Measurements from ENCODE around the gene CD209.
"Not testable (repeated sequence)": the region's sequence is repeated elsewhere in the genome, so short reads cannot be mapped to it uniquely, and the experiment has no call there.

Gene CD209

DNA sequence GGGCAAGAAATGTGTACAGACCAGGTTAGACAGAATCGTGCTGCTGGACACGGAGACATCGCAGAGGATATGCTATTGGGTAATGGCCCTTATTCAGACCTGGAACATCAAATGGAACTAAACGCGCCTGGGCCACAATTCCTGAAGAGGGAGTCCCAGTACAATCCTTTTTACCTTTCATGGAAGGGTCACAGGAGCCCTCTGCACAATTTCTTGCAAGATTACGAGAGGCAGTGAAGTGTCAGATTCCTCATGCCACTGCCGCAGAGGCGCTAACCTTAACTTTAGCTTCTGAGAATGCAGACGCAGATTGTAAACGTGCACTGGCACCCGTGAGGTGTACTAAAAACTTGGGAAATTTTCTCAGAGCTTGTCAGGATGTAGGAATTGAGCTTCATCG lies 33.8 kb upstream of the CD209 start:
- no peak overlapping the region for H3K4me3 Mint-ChIP-seq
- no peaks in the 10 kb centered on the region for H3K36me3 Mint-ChIP-seq
- H3K27ac Mint-ChIP-seq, result no peak overlapping the region
- H3K9me3 Mint-ChIP-seq, result peaks cover 5% of the 10 kb centered on the region
- DNase-seq, result no peak
- H3K4me1 Mint-ChIP-seq, result no peaks in the 10 kb centered on the region
- peaks cover 40% of the 10 kb centered on the region for H3K27me3 Mint-ChIP-seq
- CTCF ChIA-PET, result no interaction called here

DNA sequence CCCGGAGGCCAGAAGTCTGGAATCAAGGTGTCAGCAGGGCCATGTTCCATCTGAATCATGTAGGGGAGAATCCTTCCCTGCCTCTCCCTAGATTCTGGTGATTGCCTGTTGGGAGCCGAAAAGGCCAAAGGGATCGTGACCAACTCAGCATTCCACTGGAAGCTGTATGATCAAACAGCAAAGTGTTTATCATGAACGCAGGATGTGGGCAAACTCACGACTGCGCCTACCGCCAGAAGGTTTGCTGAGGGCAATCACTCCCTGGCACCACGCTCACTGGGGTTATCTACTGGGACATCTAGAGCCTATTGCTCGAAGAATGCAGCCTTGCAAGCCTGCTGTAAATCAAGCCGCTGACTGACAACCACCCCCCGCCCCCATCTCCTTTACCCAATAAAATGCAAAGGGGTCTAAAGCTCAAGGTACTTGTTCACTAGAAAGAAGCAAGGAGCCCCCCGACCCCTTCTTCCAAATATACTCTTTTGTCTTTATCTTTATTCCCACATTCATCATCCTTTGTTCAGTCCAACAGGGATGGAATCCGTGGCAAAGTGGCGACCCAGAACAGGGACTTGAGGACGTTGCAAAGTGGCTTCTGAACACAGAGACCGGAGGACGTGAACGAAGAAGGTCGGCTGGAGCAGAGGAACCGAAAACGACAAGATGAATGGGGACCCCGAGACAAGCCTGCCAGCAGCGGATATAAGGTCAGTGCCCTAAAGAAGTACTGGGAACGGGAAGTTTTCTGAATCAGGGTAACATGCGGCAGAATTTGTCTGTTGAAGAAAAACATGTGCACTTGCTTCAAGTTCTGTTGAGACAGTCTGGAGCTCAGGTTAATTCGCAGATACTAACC lies 32.5 kb upstream of the CD209 start:
- Mint-ChIP-seq H3K4me3 (no peak overlapping the region), H3K27me3 (peaks cover 41% of the 10 kb centered on the region), H3K27ac (no peak overlapping the region), H3K4me1 (no peaks in the 10 kb centered on the region), H3K9me3 (peaks cover 3% of the 10 kb centered on the region), H3K36me3 (no peaks in the 10 kb centered on the region)
- DNase-seq, result no peak
- CTCF ChIA-PET, result no interaction called here

DNA sequence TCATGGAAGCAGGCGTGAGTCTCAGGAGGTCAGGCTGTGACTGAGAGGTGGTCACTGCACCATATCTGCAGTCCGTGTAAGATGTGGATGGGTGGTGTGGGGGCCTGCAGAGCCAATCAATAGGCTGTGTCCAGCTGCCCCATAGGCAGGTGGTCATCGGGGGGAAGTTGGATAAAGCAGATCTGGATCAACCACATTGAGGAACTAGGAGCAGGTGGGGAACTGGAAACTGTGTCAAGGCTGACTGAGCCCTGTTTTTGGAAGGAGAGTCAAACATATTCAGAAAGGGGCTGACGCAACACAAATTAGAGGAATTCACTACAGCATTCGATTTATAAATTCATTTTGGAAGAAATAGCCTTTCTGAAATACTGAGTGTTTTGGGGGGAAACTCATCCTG lies 30.7 kb upstream of the CD209 start:
- peaks cover 29% of the 10 kb centered on the region for H3K27me3 Mint-ChIP-seq
- H3K4me1 Mint-ChIP-seq, result peaks cover under 1% of the 10 kb centered on the region
- no peak overlapping the region for H3K4me3 Mint-ChIP-seq
- H3K27ac Mint-ChIP-seq, result no peak overlapping the region
- no peaks in the 10 kb centered on the region for H3K36me3 Mint-ChIP-seq
- no peaks in the 10 kb centered on the region for H3K9me3 Mint-ChIP-seq
- DNase-seq, result no peak
- CTCF ChIA-PET, result interaction anchor here (1.0 kb wide), 1 partner anchor 21 kb away, joined by 3 read pairs; no protein-coding TSS in a partner anchor

DNA sequence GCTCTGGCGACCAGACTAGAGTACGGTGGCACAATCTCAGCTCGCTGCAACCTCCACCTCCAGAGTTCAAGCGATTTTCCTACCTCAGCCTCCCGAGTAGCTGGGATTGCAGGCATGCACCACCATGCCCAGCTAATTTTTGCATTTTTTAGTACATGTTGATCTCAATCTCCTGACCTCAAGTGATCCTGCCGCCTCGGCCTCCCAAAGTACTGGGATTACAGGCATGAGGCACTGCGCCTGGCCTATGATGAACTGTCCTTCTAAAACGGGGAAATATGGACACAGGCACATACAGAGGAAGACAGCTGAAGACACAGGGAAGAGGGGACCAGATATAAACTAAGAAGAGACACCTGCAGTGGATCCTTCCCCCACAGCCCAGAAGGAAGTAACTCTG lies 28.4 kb upstream of the CD209 start:
- Mint-ChIP-seq H3K27ac (no peak overlapping the region), H3K36me3 (no peaks in the 10 kb centered on the region), H3K4me3 (no peak overlapping the region), H3K4me1 (peaks cover 9% of the 10 kb centered on the region), H3K9me3 (no peaks in the 10 kb centered on the region), H3K27me3 (peaks cover 18% of the 10 kb centered on the region)
- CTCF ChIA-PET, result interaction anchor here (0.7 kb wide), 1 partner anchor 207 kb away, joined by 4 read pairs; no protein-coding TSS in a partner anchor
- no peak for DNase-seq

DNA sequence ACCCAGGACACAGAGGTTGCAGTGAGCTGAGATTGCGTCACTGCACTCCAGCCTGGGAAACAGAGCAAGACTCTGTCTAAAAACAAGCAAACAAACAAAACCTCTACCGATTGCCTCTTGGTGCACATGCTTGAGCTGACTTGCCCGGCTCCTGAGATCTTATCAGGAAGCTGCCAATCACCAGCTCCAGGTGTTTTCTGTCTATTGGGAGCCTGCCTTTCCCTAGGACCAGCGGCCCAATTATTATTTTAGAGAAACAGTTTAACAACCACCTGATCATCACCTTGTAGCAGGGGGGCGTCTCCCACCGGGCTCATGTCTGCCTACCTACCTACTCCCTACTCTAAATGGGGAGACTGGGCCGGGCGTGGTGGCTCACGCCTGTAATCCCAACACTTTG lies 26.5 kb upstream of the CD209 start:
- CTCF ChIA-PET, result no interaction called here
- Mint-ChIP-seq H3K27ac (no peak overlapping the region), H3K27me3 (peaks cover 15% of the 10 kb centered on the region), H3K4me1 (peaks cover 9% of the 10 kb centered on the region), H3K9me3 (no peaks in the 10 kb centered on the region), H3K4me3 (no peak overlapping the region), H3K36me3 (no peaks in the 10 kb centered on the region)
- DNase-seq, result no peak

DNA sequence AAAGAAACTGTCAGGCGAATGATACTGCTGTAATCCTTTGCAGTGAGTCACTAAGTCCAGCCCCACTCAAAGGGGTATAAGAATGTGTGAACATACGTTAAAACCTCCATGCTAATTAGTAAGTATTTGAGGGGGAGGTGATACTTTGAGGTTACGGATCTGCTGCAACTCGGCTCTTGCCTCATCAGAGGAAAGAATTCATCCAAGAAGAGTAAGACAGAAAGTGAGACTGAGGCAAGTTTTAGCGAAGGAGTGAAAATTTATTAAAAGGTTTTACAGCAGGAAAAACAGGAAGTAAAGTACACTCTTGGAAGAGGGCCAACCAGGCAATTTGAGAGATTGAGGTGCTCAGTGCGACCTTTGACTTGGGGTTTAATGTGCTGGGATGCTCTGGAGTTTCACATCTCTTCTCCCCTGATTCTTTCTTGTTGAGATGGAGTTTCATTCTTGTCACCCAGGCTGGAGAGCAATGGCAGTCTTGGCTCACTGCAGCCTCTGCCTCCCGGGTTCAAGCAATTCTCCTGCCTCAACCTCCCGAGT lies 25.5 kb upstream of the CD209 start:
- H3K27me3 Mint-ChIP-seq, result peaks cover 11% of the 10 kb centered on the region
- no peak overlapping the region for H3K4me3 Mint-ChIP-seq
- no peaks in the 10 kb centered on the region for H3K9me3 Mint-ChIP-seq
- peak overlapping the region; percentile 0 for H3K27ac Mint-ChIP-seq
- DNase-seq, result no peak
- CTCF ChIA-PET, result interaction anchor here (1.6 kb wide), 1 partner anchor 92 kb away, joined by 3 read pairs; the partner anchor contains the start of gene TRAPPC5
- H3K36me3 Mint-ChIP-seq, result no peaks in the 10 kb centered on the region
- peaks cover 9% of the 10 kb centered on the region for H3K4me1 Mint-ChIP-seq

DNA sequence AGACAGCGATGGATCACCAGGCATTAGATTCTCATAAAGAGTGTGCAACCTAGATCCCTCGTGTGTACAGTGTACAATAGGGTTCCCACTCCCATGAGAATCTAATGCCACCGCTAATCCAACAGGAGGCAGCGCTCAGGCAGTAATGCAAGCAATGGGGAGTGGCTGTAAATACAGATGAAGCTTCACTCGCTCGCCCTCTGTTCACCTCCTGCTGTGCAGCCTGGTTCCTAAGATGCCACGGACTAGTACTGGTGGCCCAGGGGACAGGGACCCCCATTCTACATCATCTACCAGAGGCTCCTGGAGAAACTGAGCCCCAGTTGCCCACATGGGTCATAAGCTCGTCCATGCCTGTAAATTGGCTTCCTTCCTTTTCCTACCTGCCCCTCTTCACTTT lies 23.7 kb upstream of the CD209 start:
- Mint-ChIP-seq H3K9me3 (no peaks in the 10 kb centered on the region), H3K36me3 (no peaks in the 10 kb centered on the region), H3K27ac (no peak overlapping the region), H3K27me3 (peaks cover 14% of the 10 kb centered on the region), H3K4me3 (no peak overlapping the region), H3K4me1 (peaks cover 9% of the 10 kb centered on the region)
- CTCF ChIA-PET, result no interaction called here
- no peak for DNase-seq

DNA sequence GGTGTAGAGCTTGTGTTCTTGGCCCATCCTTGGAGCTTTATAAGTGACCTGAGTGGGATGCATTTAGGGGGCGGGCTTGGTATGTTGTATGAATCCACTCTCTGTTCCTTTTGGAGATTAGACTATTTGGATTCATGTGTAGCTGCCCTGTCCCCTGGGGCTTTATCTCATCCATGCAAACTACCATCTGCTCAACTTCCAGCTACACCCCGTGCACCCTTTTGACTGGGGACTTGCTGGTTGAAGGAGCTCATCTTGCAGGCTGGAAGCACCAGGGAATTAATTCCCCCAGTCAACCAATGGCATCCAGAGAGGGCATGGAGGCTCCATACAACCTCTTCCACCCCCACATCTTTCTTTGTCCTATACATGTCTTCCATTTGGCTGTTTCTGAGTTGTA lies 21.8 kb upstream of the CD209 start:
- Mint-ChIP-seq H3K9me3 (no peaks in the 10 kb centered on the region), H3K36me3 (no peaks in the 10 kb centered on the region), H3K4me1 (peaks cover 9% of the 10 kb centered on the region), H3K4me3 (no peak overlapping the region), H3K27ac (no peak overlapping the region), H3K27me3 (peaks cover 15% of the 10 kb centered on the region)
- CTCF ChIA-PET, result no interaction called here
- no peak for DNase-seq

DNA sequence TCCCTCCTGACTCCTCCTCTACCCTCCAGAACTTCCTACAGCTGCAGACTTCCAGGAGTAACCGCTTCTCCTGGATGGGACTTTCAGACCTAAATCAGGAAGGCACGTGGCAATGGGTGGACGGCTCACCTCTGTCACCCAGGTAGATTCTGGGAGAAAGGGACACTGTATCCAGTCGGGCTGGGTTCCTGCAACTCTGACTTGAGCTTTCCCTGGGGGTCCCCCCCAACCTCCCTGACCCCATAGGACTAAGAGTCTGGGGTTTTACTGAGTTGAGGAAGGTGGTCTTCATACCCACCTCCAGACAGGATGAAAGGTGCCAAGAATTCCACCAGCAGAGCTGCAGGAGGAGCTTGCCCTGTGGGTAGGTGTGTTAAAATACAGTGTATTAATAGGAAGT lies 20.2 kb upstream of the CD209 start:
- H3K9me3 Mint-ChIP-seq, result no peaks in the 10 kb centered on the region
- no peak overlapping the region for H3K27ac Mint-ChIP-seq
- peaks cover 22% of the 10 kb centered on the region for H3K27me3 Mint-ChIP-seq
- H3K36me3 Mint-ChIP-seq, result no peaks in the 10 kb centered on the region
- H3K4me3 Mint-ChIP-seq, result no peak overlapping the region
- no peak for DNase-seq
- H3K4me1 Mint-ChIP-seq, result peaks cover 2% of the 10 kb centered on the region
- CTCF ChIA-PET, result no interaction called here

DNA sequence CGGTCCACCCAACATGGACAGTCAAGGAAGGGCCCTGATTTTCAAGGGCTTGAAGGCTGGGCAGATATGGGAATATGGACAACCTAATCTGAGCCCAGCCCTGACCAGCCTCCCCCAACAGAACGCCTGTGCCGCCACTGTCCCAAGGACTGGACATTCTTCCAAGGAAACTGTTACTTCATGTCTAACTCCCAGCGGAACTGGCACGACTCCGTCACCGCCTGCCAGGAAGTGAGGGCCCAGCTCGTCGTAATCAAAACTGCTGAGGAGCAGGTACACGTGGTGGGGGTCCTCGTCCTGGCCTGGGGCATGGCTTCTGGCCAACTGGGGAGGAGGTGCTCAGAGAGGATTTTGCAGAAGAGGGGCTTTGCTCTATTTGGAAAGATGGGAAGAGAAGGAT lies 19.2 kb upstream of the CD209 start:
- Mint-ChIP-seq H3K4me3 (no peak overlapping the region), H3K27me3 (peaks cover 22% of the 10 kb centered on the region), H3K36me3 (no peaks in the 10 kb centered on the region), H3K27ac (no peak overlapping the region), H3K9me3 (peaks cover 2% of the 10 kb centered on the region), H3K4me1 (no peaks in the 10 kb centered on the region)
- CTCF ChIA-PET, result no interaction called here
- DNase-seq, result no peak

DNA sequence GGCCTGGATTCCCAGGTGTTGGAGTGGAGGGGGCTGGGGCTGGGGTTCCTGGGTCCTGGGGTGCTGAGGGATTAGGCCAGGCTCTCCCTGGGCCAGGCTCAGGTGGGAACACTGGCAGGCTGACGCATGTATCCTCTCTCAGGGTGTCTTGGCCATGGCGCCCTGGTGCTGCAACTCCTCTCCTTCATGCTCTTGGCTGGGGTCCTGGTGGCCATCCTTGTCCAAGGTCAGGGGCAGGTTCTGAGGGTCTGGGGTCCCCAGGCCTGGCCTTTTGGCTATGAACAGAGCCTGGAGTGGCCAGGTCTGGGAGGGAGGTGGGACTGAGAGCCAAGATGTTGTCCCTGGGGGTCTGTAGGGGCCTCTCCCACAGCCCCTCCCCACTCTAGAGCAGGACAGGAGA lies 17.7 kb upstream of the CD209 start:
- H3K27ac Mint-ChIP-seq, H3K36me3 Mint-ChIP-seq, DNase-seq, CTCF ChIA-PET, H3K4me1 Mint-ChIP-seq, H3K9me3 Mint-ChIP-seq, H3K4me3 Mint-ChIP-seq: not testable (repeated sequence)
- H3K27me3 Mint-ChIP-seq, result peaks cover 19% of the 10 kb centered on the region

DNA sequence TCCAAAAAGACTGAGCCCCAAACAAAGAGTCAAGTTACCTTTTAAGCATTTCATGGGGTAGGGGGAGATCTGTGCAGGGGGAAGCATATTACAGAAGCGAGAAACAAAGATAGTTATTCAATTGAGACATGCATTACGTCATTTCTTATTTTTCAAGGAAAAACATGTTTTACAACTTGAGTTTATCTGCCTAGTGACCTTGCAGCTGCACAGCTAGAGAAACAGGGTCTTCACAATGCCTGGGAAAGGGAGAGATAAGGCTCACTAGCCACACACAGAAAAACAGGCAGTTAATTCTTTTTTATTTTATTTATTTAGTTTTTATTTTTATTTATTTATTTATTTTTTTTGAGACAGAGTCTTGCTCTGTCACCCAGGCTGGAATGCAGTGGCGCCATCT lies 16.8 kb upstream of the CD209 start:
- Mint-ChIP-seq H3K27me3 (peaks cover 16% of the 10 kb centered on the region), H3K9me3 (peaks cover 10% of the 10 kb centered on the region)
- H3K36me3 Mint-ChIP-seq, H3K27ac Mint-ChIP-seq, H3K4me1 Mint-ChIP-seq, DNase-seq, H3K4me3 Mint-ChIP-seq, CTCF ChIA-PET: not testable (repeated sequence)

DNA sequence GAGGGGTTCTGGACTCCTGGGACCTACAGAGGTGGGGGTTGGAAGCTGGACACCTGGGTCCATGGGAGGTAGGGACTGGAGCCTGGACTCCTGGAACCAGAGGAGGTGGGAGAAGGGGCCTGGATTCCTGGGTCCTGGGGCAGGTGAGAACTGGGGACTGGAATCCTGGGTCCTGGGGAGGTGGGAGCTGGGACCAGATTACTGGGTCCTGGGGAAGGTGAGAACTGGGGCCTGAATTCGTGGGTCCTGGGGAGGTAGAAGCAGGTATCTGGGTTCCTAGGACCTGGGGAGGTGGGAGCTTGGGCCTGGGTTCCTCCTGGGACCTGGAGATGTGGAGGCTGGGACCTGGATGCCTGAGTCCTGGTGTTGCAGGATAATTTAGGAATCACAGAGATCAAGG lies 16.4 kb upstream of the CD209 start:
- CTCF ChIA-PET, result no interaction called here
- DNase-seq, result no peak
- H3K4me1 Mint-ChIP-seq, result no peaks in the 10 kb centered on the region
- peaks cover 16% of the 10 kb centered on the region for H3K27me3 Mint-ChIP-seq
- H3K9me3 Mint-ChIP-seq, result peaks cover 15% of the 10 kb centered on the region
- H3K4me3 Mint-ChIP-seq, result no peak overlapping the region
- peaks cover 6% of the 10 kb centered on the region for H3K36me3 Mint-ChIP-seq
- H3K27ac Mint-ChIP-seq, result no peak overlapping the region

DNA sequence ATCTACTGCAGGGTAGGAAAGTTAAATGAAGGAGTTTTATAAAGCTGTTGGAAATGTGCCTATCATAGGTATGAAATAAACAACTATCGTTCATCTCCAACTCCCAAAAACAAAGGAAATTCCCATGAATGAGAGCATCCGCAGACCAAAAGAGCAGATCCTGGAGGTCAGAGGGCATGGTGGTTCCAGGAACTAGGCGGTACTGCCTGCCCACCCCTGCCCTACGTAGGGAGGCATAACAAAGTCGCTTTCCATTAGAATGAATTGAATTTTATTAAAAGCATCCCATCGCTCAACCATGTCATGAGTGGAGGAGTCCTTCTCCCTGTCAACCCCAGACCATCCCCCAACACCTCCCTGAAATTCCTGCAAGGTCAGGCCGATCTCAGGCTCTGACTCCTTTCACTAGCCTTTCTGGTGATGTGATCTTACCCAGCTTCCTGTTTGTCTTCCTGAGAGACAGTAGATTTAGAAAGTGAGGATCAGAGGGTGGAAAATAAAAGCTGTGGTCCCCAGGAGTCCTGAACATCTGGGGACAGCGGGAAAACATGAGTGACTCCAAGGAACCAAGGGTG lies 15.5 kb upstream of the CD209 start, which contains the start of gene CLEC4M:
Gene CLEC4M, plus strand, starts transcription at position 525 of the 575 bp plus-strand sequence. Its CDS starts 24 bp downstream, at position 549.
- no peak within 1 kb of the TSS for H3K4me3 Mint-ChIP-seq
- DNase-seq, result no peak
- peaks cover 16% of the 10 kb centered on the region for H3K27me3 Mint-ChIP-seq
- no peaks in the 10 kb centered on the region for H3K4me1 Mint-ChIP-seq
- H3K36me3 Mint-ChIP-seq, result peaks cover 6% of the 10 kb centered on the region
- CTCF ChIA-PET, result no interaction called here
- peaks cover 23% of the 10 kb centered on the region for H3K9me3 Mint-ChIP-seq
- no peak within 1 kb of the TSS for H3K27ac Mint-ChIP-seq

DNA sequence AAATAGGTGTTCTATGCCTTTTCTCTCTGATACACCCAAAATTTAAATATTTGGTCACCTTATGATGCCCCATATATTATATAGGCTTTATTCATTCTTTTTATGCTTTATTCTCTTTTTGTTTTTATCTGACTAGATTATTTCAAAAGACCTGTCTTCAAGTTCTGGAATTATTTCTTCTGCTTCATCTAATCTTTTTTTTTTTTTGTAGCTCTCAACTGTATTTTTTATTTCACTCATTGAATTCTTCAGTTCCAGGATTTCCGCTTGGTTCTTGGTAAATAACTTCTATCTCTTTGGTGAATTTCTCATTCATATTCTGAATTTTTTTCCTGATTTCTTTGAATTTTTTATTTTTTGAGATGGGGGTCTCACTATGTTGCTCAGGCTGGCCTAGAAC lies 11.8 kb upstream of the CD209 start:
- H3K9me3 Mint-ChIP-seq, result peaks cover 47% of the 10 kb centered on the region
- DNase-seq, result no peak
- no peak overlapping the region for H3K4me3 Mint-ChIP-seq
- CTCF ChIA-PET, result no interaction called here
- peaks cover 9% of the 10 kb centered on the region for H3K36me3 Mint-ChIP-seq
- peaks cover 19% of the 10 kb centered on the region for H3K27me3 Mint-ChIP-seq
- no peaks in the 10 kb centered on the region for H3K4me1 Mint-ChIP-seq
- no peak overlapping the region for H3K27ac Mint-ChIP-seq

All from activated naive CD4-positive, alpha-beta T cell treated with anti-CD3 and anti-CD28 coated beads, Interleukin-2, amount 10 ng/mL, durations not matched to agents 7 days and 5 days (primary cell).